Tibial artery (tissue), 4 donors: ENCODE data around the gene ARHGEF25.

ENCODE experiments used
- DNase-seq, 2 donors: peaks; one replicate each; pipeline ENCODE4 v3.0.0-alpha.2; 2019
- H3K27ac ChIP-seq, 2 donors: fragments of 200-600 bp; sonication (generic) in 1 of 2; 1 replicate in 1 of 2; 2 replicates in 1 of 2; pipeline ENCODE4 v1.5.1; 2018 to 2019; ENCODE audit warnings: mild to moderate bottlenecking in 1 of 2
- H3K27me3 ChIP-seq, 2 donors: fragments of 200-600 bp; sonication (generic) in 1 of 2; one replicate each; pipeline versions ENCODE4 v1.5.1 to v1.6.0; 2016 to 2019
- H3K36me3 ChIP-seq, 3 donors: fragments of 200-600 bp; sonication (generic) in 2 of 3; one replicate each; pipeline ENCODE4 v1.5.1; 2016 to 2019; ENCODE audit warnings: mild to moderate bottlenecking in 2 of 3
- H3K4me1 ChIP-seq, 4 donors: fragments of 200-600 bp; sonication (generic) in 2 of 4; 1 replicate in 3 of 4; 2 replicates in 1 of 4; pipeline ENCODE4 v1.5.1; 2016 to 2019
- H3K4me3 ChIP-seq, 2 donors: fragments of 200-600 bp; sonication (generic) in 1 of 2; 1 replicate in 1 of 2; 2 replicates in 1 of 2; pipeline ENCODE4 v1.5.1; 2018 to 2019; ENCODE audit warnings: mild to moderate bottlenecking in 2 of 2
- H3K9me3 ChIP-seq, 3 donors: fragments of 200-600 bp; sonication (generic) in 1 of 3; one replicate each; pipeline ENCODE4 v1.5.1; 2016 to 2019
- CTCF ChIP-seq, 2 experiments: fragments of 200-600 bp in 1 of 2; fragments of 450-650 bp in 1 of 2; IDR thresholded peaks; one replicate each; pipeline ENCODE4 v1.5.1; 2017 to 2019; ENCODE audit warnings: antibody characterized with exemption in 2 of 2, mild to moderate bottlenecking in 1 of 2, moderate library complexity in 1 of 2
- intact Hi-C: fragments of 100-400 bp; cut with DNase I; formaldehyde crosslinking; loops from one replicate; pipeline ENCODE4 v1.15.0; 2023; ENCODE audit warnings: low total_unique reads

ARHGEF25 gene

GRCh38 chr12:57591782-57592325 lies 19.4 kb upstream of the ARHGEF25 start:
- intact Hi-C loops = no loop called here
- peak overlapping the region; percentile 81 to 85 for H3K27ac ChIP-seq
- no peak for TF ChIP-seq CTCF (IDR thresholded peaks at IDR 0.05)
- DNase-seq = peak in 1 of 2 donors; percentile 40
- H3K4me3 ChIP-seq = peak overlapping the region; percentile 74 to 91
- H3K27me3 ChIP-seq = no peaks in the 10 kb centered on the region
- no peaks in the 10 kb centered on the region for H3K9me3 ChIP-seq
- peaks cover 14 to 27% (median 18%) of the 10 kb centered on the region in 3 donors for H3K36me3 ChIP-seq
- peaks cover 0 to 28% (median 15%) of the 10 kb centered on the region in 4 donors for H3K4me1 ChIP-seq

GRCh38 chr12:57592551-57593165 lies 18.6 kb upstream of the ARHGEF25 start:
- no peaks in the 10 kb centered on the region for H3K9me3 ChIP-seq
- H3K4me1 ChIP-seq = peaks cover 0 to 28% (median 15%) of the 10 kb centered on the region in 4 donors
- no peaks in the 10 kb centered on the region for H3K27me3 ChIP-seq
- no peak overlapping the region for H3K27ac ChIP-seq
- no peak for DNase-seq
- intact Hi-C loops = no loop called here
- H3K36me3 ChIP-seq = peaks cover 16 to 30% (median 23%) of the 10 kb centered on the region in 3 donors
- no peak for TF ChIP-seq CTCF (IDR thresholded peaks at IDR 0.05)
- H3K4me3 ChIP-seq = no peak overlapping the region

DNA sequence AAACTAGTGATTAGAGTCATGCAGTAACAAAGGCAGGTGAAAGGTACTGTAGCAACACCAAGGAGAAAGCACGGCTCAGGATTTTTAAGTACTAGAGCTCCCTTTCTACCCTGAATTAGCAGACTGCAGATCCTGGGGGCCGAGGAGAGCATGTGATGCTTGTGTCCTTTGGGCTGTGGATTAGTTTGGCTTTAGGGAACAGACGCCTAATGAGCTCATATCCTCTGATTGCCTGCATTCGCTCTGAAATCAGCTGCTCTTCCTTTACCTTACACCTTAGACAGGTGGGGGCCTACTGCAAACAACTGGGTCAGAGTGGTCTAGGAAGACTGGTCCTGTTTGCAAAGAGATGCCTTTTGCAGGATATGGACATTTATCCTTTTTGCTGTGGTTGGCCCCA lies 18.0 kb upstream of the ARHGEF25 start:
- no peak overlapping the region for H3K4me3 ChIP-seq
- DNase-seq = no peak
- H3K4me1 ChIP-seq = peaks cover 0 to 28% (median 15%) of the 10 kb centered on the region in 4 donors

GRCh38 chr12:57600395-57600794 lies 10.8 kb upstream of the ARHGEF25 start:
- DNase-seq = no peak
- TF ChIP-seq CTCF (IDR thresholded peaks at IDR 0.05) = no peak
- H3K9me3 ChIP-seq = no peaks in the 10 kb centered on the region
- H3K36me3 ChIP-seq = peaks cover 25 to 67% (median 55%) of the 10 kb centered on the region in 3 donors
- H3K27ac ChIP-seq = no peak overlapping the region
- H3K27me3 ChIP-seq = no peaks in the 10 kb centered on the region
- intact Hi-C loops = no loop called here
- peaks cover 0 to 17% (median 10%) of the 10 kb centered on the region in 4 donors for H3K4me1 ChIP-seq
- H3K4me3 ChIP-seq = no peak overlapping the region

More for the DNA sequence above, 18.0 kb upstream of the ARHGEF25 start:
- no peak for TF ChIP-seq CTCF (IDR thresholded peaks at IDR 0.05)
- peaks cover 16 to 36% (median 23%) of the 10 kb centered on the region in 3 donors for H3K36me3 ChIP-seq
- intact Hi-C loops = no loop called here
- H3K9me3 ChIP-seq = no peaks in the 10 kb centered on the region
- H3K27me3 ChIP-seq = no peaks in the 10 kb centered on the region
- H3K27ac ChIP-seq = no peak overlapping the region

DNA sequence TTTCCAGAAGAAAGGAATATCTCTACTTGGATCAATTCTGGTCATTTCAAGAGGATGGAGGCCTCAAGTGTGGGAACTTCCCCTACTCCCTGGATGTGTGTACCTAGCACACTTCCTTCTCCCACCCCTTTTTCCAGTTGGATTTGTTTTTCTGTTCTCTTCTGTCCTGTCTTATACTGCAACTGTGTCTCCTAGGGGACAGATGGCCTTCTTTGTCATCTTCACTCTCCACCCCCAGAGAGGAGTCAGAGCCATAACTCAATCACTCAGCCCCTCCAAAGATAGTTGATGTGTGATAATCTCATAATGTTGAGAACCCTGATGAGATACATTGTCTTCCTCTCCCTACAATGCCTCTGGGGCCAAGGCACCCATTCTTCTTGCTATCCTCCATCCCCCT lies 8.7 kb upstream of the ARHGEF25 start:
- Histone ChIP-seq H3K4me1 (peaks cover 0 to 29% (median 19%) of the 10 kb centered on the region in 4 donors), H3K9me3 (no peaks in the 10 kb centered on the region), H3K36me3 (peaks cover 14 to 64% (median 35%) of the 10 kb centered on the region in 3 donors), H3K27ac (peak overlapping the region in 1 of 2 donors; percentile 99), H3K4me3 (no peak overlapping the region), H3K27me3 (no peaks in the 10 kb centered on the region)
- intact Hi-C loops = no loop called here
- DNase-seq = no peak
- no peak for TF ChIP-seq CTCF (IDR thresholded peaks at IDR 0.05)
